Caco-2 (cell line): ENCODE results near the gene DNAJC13. TPM values are rescaled to one million over a fixed set of nuclear protein-coding genes. Genes with fewer than 3 reads are reported as not detected.

Experiments
- BruUV-seq: library from RNA; stranded (reverse); fragments of 400-500 nt; replicated peaks from 2 replicates; lab custom pipeline; 2021; lab: Mats Ljungman, UMichigan
- CTCF ChIA-PET: fragments of 300-600 bp; sonication (Branson Sonifier 250); formaldehyde crosslinking; loops from one replicate; lab custom pipeline; 2022; ENCODE audit warnings: antibody characterized with exemption; lab: Charles Lee
- POLR2A ChIA-PET: fragments of 300-600 bp; sonication (Branson Sonifier 250); formaldehyde crosslinking; loops from one replicate; lab custom pipeline; 2022; ENCODE audit warnings: antibody characterized with exemption; lab: Charles Lee
- DNase-seq, 2 experiments: peaks; one replicate each; pipeline versions ENCODE4 v3.0.0 to v3.0.0-alpha.2; 2020 to 2022
- H3K27me3 ChIP-seq: replicated peaks from 2 replicates; pipeline ENCODE4 v1.6.0; 2011; ENCODE audit warnings: low read length; ENCODE audit not compliant: control insufficient read depth, insufficient read depth
- H3K36me3 ChIP-seq: 2 replicates; pipeline ENCODE4 v1.5.1; 2011; ENCODE audit warnings: low read length; ENCODE audit not compliant: control insufficient read depth, insufficient read depth
- H3K4me1 ChIP-seq: fragments of 250-450 bp; sonication (Bioruptor Pico); 2 replicates; pipeline ENCODE4 v1.5.1; 2020; ENCODE audit warnings: mild to moderate bottlenecking
- H3K4me3 ChIP-seq: 2 replicates; pipeline ENCODE4 v1.5.1; 2011; ENCODE audit warnings: low read depth, mild to moderate bottlenecking, control low read depth, low read length
- H3K9me3 ChIP-seq: fragments of 250-450 bp; sonication (Bioruptor Pico); 2 replicates; pipeline ENCODE4 v1.5.1; 2020; ENCODE audit warnings: mild to moderate bottlenecking, moderate library complexity
- H3K27ac Mint-ChIP-seq: one replicate; pipeline ENCODE4 v1.8.0; 2022; ENCODE audit warnings: mixed read lengths; ENCODE audit not compliant: unreplicated experiment
- H3K27me3 Mint-ChIP-seq: one replicate; pipeline ENCODE4 v1.8.0; 2022; ENCODE audit warnings: mixed read lengths; ENCODE audit not compliant: insufficient read depth, unreplicated experiment
- H3K36me3 Mint-ChIP-seq: one replicate; pipeline ENCODE4 v1.8.0; 2022; ENCODE audit warnings: mild to moderate bottlenecking, mixed read lengths; ENCODE audit not compliant: insufficient read depth, unreplicated experiment
- H3K4me1 Mint-ChIP-seq: one replicate; pipeline ENCODE4 v1.8.0; 2022; ENCODE audit warnings: low read depth, mixed read lengths; ENCODE audit not compliant: unreplicated experiment
- H3K4me3 Mint-ChIP-seq: one replicate; pipeline ENCODE4 v1.8.0; 2022; ENCODE audit warnings: mild to moderate bottlenecking, moderate library complexity, mixed read lengths; ENCODE audit not compliant: unreplicated experiment
- H3K9me3 Mint-ChIP-seq: one replicate; pipeline ENCODE4 v1.8.0; 2022; ENCODE audit warnings: mixed read lengths; ENCODE audit not compliant: unreplicated experiment
- intact Hi-C: fragments of 100-400 bp; cut with micrococcal nuclease; formaldehyde crosslinking; loops from one replicate; pipeline ENCODE4 v1.10.0; 2022; ENCODE audit not compliant: unreplicated experiment
- total RNA-seq: library from RNA; stranded (reverse); gene quantifications from 2 replicates; pipeline ENCODE4 v1.2.3, GENCODE V29; 2022
- TF ChIP-seq, protein P1 (sequence below), 2 experiments: fragments of 200-600 bp in 1 of 2; IDR thresholded peaks; 1 replicate in 1 of 2; 2 replicates in 1 of 2; pipeline versions ENCODE4 v1.5.1 to v1.8.0; 2011 to 2022; ENCODE audit warnings: antibody characterized with exemption in 1 of 2, control low read depth in 1 of 2, inconsistent platforms in 1 of 2, low read depth in 1 of 2, low read length in 1 of 2, mild to moderate bottlenecking in 1 of 2, moderate library complexity in 1 of 2; ENCODE audit not compliant: insufficient read depth in 1 of 2, severe bottlenecking in 1 of 2, unreplicated experiment in 1 of 2

The DNAJC13 gene
- total RNA-seq, 1 experiment from 2014 or later: 42.3 TPM

DNA sequence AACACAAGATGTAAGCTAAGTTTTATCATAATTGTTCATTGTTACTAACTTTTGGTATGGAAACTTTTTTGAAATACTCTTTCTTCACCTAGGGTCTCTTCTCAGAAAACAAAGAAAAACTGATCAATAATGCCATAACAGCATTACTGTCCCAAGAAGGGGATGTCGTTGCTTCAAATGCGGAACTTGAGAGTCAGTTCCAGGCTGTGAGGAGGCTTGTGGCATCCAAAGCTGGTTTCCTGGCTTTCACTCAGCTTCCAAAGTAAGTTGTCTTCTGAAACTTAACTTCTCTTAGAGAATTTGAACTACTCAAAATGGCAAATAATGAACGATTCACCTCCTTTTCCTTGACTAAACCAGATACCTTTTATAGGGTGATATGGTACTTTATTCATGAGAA is 39.3 kb downstream of the DNAJC13 start:
- intact Hi-C loops: no loop called here
- no peak overlapping the region for H3K27ac Mint-ChIP-seq
- no TSS peak for BruUV-seq
- Histone ChIP-seq H3K4me3 (no peak overlapping the region), H3K9me3 (no peaks in the 10 kb centered on the region), H3K36me3 (peaks cover 1% of the 10 kb centered on the region; the same call in 1 of the 2 replicates), H3K4me1 (no peaks in the 10 kb centered on the region), H3K27me3 (no peaks in the 10 kb centered on the region)
- H3K9me3 Mint-ChIP-seq: no peaks in the 10 kb centered on the region
- no peaks in the 10 kb centered on the region for H3K4me1 Mint-ChIP-seq
- no peak overlapping the region for H3K4me3 Mint-ChIP-seq
- no peak for DNase-seq
- CTCF ChIA-PET: no interaction called here
- peaks cover 45% of the 10 kb centered on the region for H3K36me3 Mint-ChIP-seq
- H3K27me3 Mint-ChIP-seq: no peaks in the 10 kb centered on the region
- TF ChIP-seq, protein P1, sequence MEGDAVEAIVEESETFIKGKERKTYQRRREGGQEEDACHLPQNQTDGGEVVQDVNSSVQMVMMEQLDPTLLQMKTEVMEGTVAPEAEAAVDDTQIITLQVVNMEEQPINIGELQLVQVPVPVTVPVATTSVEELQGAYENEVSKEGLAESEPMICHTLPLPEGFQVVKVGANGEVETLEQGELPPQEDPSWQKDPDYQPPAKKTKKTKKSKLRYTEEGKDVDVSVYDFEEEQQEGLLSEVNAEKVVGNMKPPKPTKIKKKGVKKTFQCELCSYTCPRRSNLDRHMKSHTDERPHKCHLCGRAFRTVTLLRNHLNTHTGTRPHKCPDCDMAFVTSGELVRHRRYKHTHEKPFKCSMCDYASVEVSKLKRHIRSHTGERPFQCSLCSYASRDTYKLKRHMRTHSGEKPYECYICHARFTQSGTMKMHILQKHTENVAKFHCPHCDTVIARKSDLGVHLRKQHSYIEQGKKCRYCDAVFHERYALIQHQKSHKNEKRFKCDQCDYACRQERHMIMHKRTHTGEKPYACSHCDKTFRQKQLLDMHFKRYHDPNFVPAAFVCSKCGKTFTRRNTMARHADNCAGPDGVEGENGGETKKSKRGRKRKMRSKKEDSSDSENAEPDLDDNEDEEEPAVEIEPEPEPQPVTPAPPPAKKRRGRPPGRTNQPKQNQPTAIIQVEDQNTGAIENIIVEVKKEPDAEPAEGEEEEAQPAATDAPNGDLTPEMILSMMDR (IDR thresholded peaks at IDR 0.05; ENCODE audit: insufficient read depth in 1 of 2, low read depth in 1 of 2, low read length in 1 of 2, severe bottlenecking in 1 of 2, unreplicated experiment in 1 of 2): no peak
- POLR2A ChIA-PET: no interaction called here

DNA sequence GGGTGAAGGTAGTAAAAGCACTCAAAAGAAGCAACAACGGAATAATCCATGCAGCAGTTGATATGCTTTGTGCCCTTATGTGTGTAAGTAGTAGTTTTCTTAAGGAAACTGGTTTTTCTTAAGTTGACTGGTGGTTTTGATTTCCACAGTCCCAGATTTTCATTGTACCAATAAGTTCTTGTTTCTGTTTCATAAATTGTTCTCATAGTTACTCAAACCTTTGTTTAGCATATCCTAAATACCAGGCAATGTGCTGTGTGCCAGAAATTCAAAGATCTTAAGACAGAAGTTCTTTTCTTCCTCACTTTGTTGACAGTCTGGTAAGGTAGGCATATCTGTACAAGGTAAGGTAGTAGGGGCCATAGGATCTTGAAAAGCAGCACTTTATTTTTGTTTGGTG is 40.0 kb downstream of the DNAJC13 start:
- POLR2A ChIA-PET: no interaction called here

DNA sequence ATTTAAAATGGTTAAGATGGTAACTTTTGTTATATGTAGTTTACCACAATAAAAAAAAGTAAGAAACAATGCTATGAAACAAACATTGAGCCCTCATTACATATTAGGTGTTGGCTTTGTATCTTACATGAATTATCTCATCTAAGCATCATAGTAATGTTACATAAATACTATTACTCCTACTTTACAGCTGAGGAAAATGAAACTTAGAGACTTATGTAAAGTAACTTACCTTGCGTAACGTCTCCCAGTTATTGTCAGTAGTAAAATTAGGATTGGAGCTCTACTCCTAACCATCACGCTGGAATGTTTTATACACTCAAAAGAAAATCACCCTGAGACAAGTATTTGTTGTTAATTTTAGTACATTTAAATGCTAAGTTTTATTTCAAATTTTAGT is 42.2 kb downstream of the DNAJC13 start:
- TF ChIP-seq, protein P1 (IDR thresholded peaks at IDR 0.05; ENCODE audit: insufficient read depth in 1 of 2, low read depth in 1 of 2, low read length in 1 of 2, severe bottlenecking in 1 of 2, unreplicated experiment in 1 of 2): no peak
- Histone ChIP-seq H3K4me3 (no peak overlapping the region), H3K36me3 (peaks cover 1% of the 10 kb centered on the region; the same call in 1 of the 2 replicates), H3K9me3 (no peaks in the 10 kb centered on the region), H3K4me1 (no peaks in the 10 kb centered on the region), H3K27me3 (no peaks in the 10 kb centered on the region)
- Mint-ChIP-seq H3K27ac (no peak overlapping the region), H3K27me3 (no peaks in the 10 kb centered on the region), H3K4me3 (no peak overlapping the region), H3K9me3 (no peaks in the 10 kb centered on the region), H3K4me1 (no peaks in the 10 kb centered on the region), H3K36me3 (peaks cover 35% of the 10 kb centered on the region)
- no TSS peak for BruUV-seq
- CTCF ChIA-PET: no interaction called here
- POLR2A ChIA-PET: no interaction called here
- DNase-seq: no peak
- intact Hi-C loops: no loop called here

More for the DNA sequence above, 40.0 kb downstream of the DNAJC13 start:
- Mint-ChIP-seq H3K4me1 (no peaks in the 10 kb centered on the region), H3K36me3 (peaks cover 45% of the 10 kb centered on the region), H3K27me3 (no peaks in the 10 kb centered on the region), H3K4me3 (no peak overlapping the region), H3K27ac (no peak overlapping the region), H3K9me3 (no peaks in the 10 kb centered on the region)
- DNase-seq: no peak
- Histone ChIP-seq H3K36me3 (peaks cover 1% of the 10 kb centered on the region; the same call in 1 of the 2 replicates), H3K9me3 (no peaks in the 10 kb centered on the region), H3K27me3 (no peaks in the 10 kb centered on the region), H3K4me1 (no peaks in the 10 kb centered on the region), H3K4me3 (no peak overlapping the region)
- TF ChIP-seq, protein P1 (IDR thresholded peaks at IDR 0.05; ENCODE audit: insufficient read depth in 1 of 2, low read depth in 1 of 2, low read length in 1 of 2, severe bottlenecking in 1 of 2, unreplicated experiment in 1 of 2): no peak
- intact Hi-C loops: no loop called here
- CTCF ChIA-PET: interaction anchor here (0.6 kb wide), 1 partner anchor 167 kb away, joined by 3 read pairs; no protein-coding TSS in a partner anchor
- BruUV-seq: no TSS peak
